22Rv1 (cell line): Measurements from ENCODE around the gene BLMH.

Experiments
- CTCF ChIP-seq: fragments of 450-650 bp; IDR thresholded peaks from 2 replicates; pipeline ENCODE4 v1.5.1; 2017; ENCODE audit warnings: mild to moderate bottlenecking
- ZFX ChIP-seq: fragments of 450-650 bp; IDR thresholded peaks from 2 replicates; pipeline ENCODE4 v1.6.1; 2017; ENCODE audit warnings: antibody characterized with exemption, borderline replicate concordance

DNA sequence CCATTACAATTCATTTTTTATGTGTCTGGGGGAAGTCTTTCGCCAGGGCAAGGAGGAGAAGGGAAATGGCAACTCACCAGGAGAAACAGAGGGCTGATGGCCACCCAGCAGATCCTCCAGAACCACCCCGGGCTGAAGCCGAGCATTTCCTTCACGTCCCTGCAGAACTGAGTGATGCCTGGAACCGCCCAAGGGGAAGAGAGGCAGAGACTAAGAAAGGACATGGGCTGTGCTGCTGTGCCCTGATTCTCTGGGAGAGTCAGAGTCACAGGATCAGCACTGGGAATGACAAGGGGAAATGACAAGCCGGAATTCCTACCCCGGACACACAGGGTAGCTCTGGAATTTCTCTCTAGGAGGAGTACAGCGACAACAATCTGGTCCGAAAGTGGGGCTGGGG is 84.1 kb downstream of the BLMH start:
- no peak for TF ChIP-seq CTCF
- no peak for TF ChIP-seq ZFX
